K562 (cell line): ENCODE measurements around the gene THSD8. TPM values are rescaled to one million over a fixed set of nuclear protein-coding genes. Genes with fewer than 3 reads are reported as not detected.

Experiments
- BDP1 ChIP-seq: IDR thresholded peaks from 3 replicates; pipeline ENCODE4 v1.6.1; 2011; ENCODE audit not compliant: insufficient read length, insufficient read depth
- CBX1 ChIP-seq: sonication (generic); IDR thresholded peaks from 2 replicates; pipeline ENCODE4 v1.6.1; 2016; ENCODE audit warnings: antibody characterized with exemption, low read depth, mild to moderate bottlenecking
- CC2D1A ChIP-seq: fragments of 450-650 bp; IDR thresholded peaks from 2 replicates; pipeline ENCODE4 v1.6.1; 2017; ENCODE audit warnings: mild to moderate bottlenecking
- CHD1 ChIP-seq: fragments of 200-600 bp; sonication (generic); IDR thresholded peaks from one replicate; pipeline ENCODE4 v1.6.1; 2012; ENCODE audit warnings: mild to moderate bottlenecking, moderate library complexity, low read length, inconsistent platforms
- ELK3 ChIP-seq: fragments of 450-650 bp; formaldehyde crosslinking; IDR thresholded peaks from 2 replicates; pipeline ENCODE4 v1.4.0; 2020; ENCODE audit warnings: mild to moderate bottlenecking
- FOXA1 ChIP-seq: fragments of 450-650 bp; IDR thresholded peaks from 2 replicates; pipeline ENCODE4 v1.6.1; 2016; ENCODE audit warnings: mild to moderate bottlenecking, borderline replicate concordance
- HDGF ChIP-seq: fragments of 450-650 bp; IDR thresholded peaks from 2 replicates; pipeline ENCODE4 v1.6.1; 2016
- HMG20B ChIP-seq: fragments of 250-450 bp; sonication (Bioruptor Pico); IDR thresholded peaks from 2 replicates; pipeline ENCODE4 v1.5.0; 2021; ENCODE audit warnings: mild to moderate bottlenecking
- MTA1 ChIP-seq: fragments of 450-650 bp; IDR thresholded peaks from 2 replicates; pipeline ENCODE4 v1.6.1; 2017; ENCODE audit warnings: borderline replicate concordance
- PHB2 ChIP-seq: fragments of 450-650 bp; IDR thresholded peaks from 2 replicates; pipeline ENCODE4 v1.6.1; 2017; ENCODE audit warnings: low read depth
- RFX1 ChIP-seq: fragments of 450-650 bp; IDR thresholded peaks from 2 replicates; pipeline ENCODE4 v1.6.1; 2016; ENCODE audit warnings: mild to moderate bottlenecking, moderate library complexity
- SRF ChIP-seq, 2 experiments: fragments of 250-450, 450-650 bp in 1 of 2; sonication (Bioruptor Pico) in 1 of 2; sonication (generic) in 1 of 2; formaldehyde crosslinking; IDR thresholded peaks; 2 replicates each; pipeline versions ENCODE4 v1.5.0 to v1.5.1; 2020 to 2022; ENCODE audit warnings: mild to moderate bottlenecking in 1 of 2, missing genetic modification reagents in 1 of 2
- TAF1 ChIP-seq: IDR thresholded peaks from 2 replicates; pipeline ENCODE4 v1.6.1; 2011; ENCODE audit warnings: mild to moderate bottlenecking, low read length, moderate library complexity; ENCODE audit not compliant: insufficient read depth, control insufficient read depth, severe bottlenecking; ENCODE audit errors: extremely low read depth
- U2AF2 ChIP-seq: fragments of 200-400 bp; formaldehyde crosslinking; optimal IDR thresholded peaks from 2 replicates; pipeline ENCODE3; 2017; ENCODE audit warnings: low read depth, mild to moderate bottlenecking, low read length
- UBTF ChIP-seq, 2 experiments: IDR thresholded peaks; 2 replicates each; pipeline ENCODE4 v1.6.1; 2012; ENCODE audit warnings: improper control_type of control experiment in 2 of 2, low read depth in 2 of 2, low read length in 2 of 2, borderline replicate concordance in 1 of 2
- ZBTB8A ChIP-seq: fragments of 450-650 bp; IDR thresholded peaks from 2 replicates; pipeline ENCODE4 v1.6.1; 2018; ENCODE audit warnings: mild to moderate bottlenecking, moderate library complexity; ENCODE audit not compliant: partially characterized antibody
- ZNF140 ChIP-seq: fragments of 250-450 bp; sonication (Bioruptor Pico); IDR thresholded peaks from 2 replicates; pipeline ENCODE4 v1.8.0; 2021; ENCODE audit warnings: moderate library complexity, mild to moderate bottlenecking, inconsistent platforms
- ZNF316 ChIP-seq: fragments of 450-650 bp; IDR thresholded peaks from 2 replicates; pipeline ENCODE4 v1.6.1; 2016
- ZNF766 ChIP-seq: fragments of 200-800 bp; sonication (Bioruptor generic); conservative IDR thresholded peaks from 2 replicates; pipeline ENCODE4 v1.6.1; 2016; ENCODE audit warnings: missing genetic modification characterization, missing compliant biosample characterization
- ZSCAN29 ChIP-seq: fragments of 450-650 bp; IDR thresholded peaks from 2 replicates; pipeline ENCODE4 v1.6.1; 2017
- polyA plus RNA-seq, 8 experiments: library from polyadenylated mRNA; depleted of rRNA in 4 of 8; stranded (reverse) in 5 of 8; unstranded in 3 of 8; fragments of >200 nt; fragmentation: Nextera tagmentation in 2 of 8; fragmentation: Illumina TruSeq in 1 of 8; extraction: Ambion mirVana in 2 of 8; extraction: Trizol in 1 of 8; gene quantifications; 2 replicates each; pipeline versions ENCODE4 v1.2.1 to v1.2.3, GENCODE V29; 2011 to 2014; ENCODE audit warnings: inconsistent platforms in 1 of 8, missing spikeins in 1 of 8
- total RNA-seq, 7 experiments: library from RNA; depleted of rRNA in 6 of 7; stranded (reverse); fragments of >200 nt in 6 of 7; fragmentation: Illumina TruSeq in 2 of 7; extraction: Trizol in 2 of 7; gene quantifications; 2 replicates each; pipeline versions ENCODE4 v1.2.1 to v1.2.3, GENCODE V29; 2011 to 2021; ENCODE audit warnings: low replicate concordance in 1 of 7
- TF ChIP-seq, protein P1 (sequence below): fragments of 450-650 bp; IDR thresholded peaks from 2 replicates; pipeline ENCODE4 v1.6.1; 2016; ENCODE audit warnings: antibody characterized with exemption

THSD8 gene
- total and polyA plus RNA-seq, 9 of the 15 experiments (the other 6 are each of a cell fraction or from before 2014, with no cell fraction given) = 8.4 to 42.4 (median 19.9) TPM; not detected in 2

GRCh38 chr19:12789098-12789903 lies 12.6 kb upstream of the THSD8 start (continued):
- 0 out of 2 replicates have a peak, but pooled peaks have one; percentile 19 for TF ChIP-seq CC2D1A
- TF ChIP-seq ZNF766 (CRISPR knock-in tag) = peak; percentile 56; the same call in 1 of the 2 replicates
- TF ChIP-seq PHB2 = no peak
- TF ChIP-seq FOXA1 = no peak
- TF ChIP-seq ZBTB8A = no peak
- no peak for TF ChIP-seq ZSCAN29
- TF ChIP-seq MTA1 = no peak
- TF ChIP-seq HDGF = peak; percentile 93; the same call in 1 of the 2 replicates
- TF ChIP-seq, protein P1, sequence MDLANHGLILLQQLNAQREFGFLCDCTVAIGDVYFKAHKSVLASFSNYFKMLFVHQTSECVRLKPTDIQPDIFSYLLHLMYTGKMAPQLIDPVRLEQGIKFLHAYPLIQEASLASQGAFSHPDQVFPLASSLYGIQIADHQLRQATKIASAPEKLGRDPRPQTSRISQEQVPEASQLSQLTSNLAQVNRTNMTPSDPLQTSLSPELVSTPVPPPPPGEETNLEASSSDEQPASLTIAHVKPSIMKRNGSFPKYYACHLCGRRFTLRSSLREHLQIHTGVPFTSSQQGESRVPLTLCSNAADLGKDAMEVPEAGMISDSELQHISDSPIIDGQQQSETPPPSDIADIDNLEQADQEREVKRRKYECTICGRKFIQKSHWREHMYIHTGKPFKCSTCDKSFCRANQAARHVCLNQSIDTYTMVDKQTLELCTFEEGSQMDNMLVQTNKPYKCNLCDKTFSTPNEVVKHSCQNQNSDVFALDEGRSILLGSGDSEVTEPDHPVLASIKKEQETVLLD = no peak
- TF ChIP-seq UBTF (IDR thresholded peaks at IDR 0.05; ENCODE audit: borderline replicate concordance in 1 of 2, low read depth in 2 of 2, low read length in 2 of 2) = 0 out of 4 replicates have a peak, but pooled peaks of 1 of the 2 experiments have one; percentile 13
- TF ChIP-seq CHD1 = peak; percentile 16
- no peak for TF ChIP-seq ZNF140 (CRISPR knock-in tag)
- no peak for TF ChIP-seq TAF1
- no peak for TF ChIP-seq RFX1
- TF ChIP-seq U2AF2 = no peak
- no peak for TF ChIP-seq ELK3 (CRISPR knock-in tag)
- 0 out of 4 replicates have a peak, but pooled peaks of 1 of the 2 experiments have one; percentile 23 for TF ChIP-seq SRF (CRISPR knock-in tag; IDR thresholded peaks at IDR 0.05)
- TF ChIP-seq CBX1 = 0 out of 2 replicates have a peak, but pooled peaks have one; percentile 24
- no peak for TF ChIP-seq ZNF316
- TF ChIP-seq HMG20B (CRISPR knock-in tag) = no peak
- TF ChIP-seq BDP1 = no peak
